ENCODE measurements around the gene VSIR. TPM values are rescaled to one million over a fixed set of nuclear protein-coding genes. Genes with fewer than 3 reads are reported as not detected.

Gene VSIR
- polyA plus RNA-seq, 1 experiment = 169 TPM

DNA sequence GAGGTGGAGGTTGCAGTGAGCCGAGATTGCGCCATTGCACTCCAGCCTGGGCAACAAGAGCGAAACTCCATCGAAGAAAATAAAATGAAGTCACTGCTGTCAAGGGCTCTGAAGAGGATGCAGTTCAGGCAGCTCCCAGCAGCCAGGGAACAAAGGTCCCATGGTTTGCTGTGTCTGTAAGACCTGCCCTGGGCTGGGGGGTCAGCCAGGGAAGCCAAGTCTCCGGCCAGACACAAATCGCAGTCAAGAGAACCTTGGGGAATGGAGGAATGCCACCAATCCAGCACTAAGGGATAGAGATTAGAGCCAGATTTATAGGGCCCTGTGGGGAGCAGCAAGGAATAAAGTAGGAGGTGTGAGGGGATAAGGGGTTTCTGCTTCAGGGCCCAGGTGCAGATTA lies 28.9 kb upstream of the VSIR start:
- ChIA-PET POLR2A (no interaction called here), CTCF (interaction anchor here (1.6 kb wide), 1 partner anchor 10 kb away, joined by 5 read pairs; no protein-coding TSS in a partner anchor)
- TF ChIP-seq, protein P1, sequence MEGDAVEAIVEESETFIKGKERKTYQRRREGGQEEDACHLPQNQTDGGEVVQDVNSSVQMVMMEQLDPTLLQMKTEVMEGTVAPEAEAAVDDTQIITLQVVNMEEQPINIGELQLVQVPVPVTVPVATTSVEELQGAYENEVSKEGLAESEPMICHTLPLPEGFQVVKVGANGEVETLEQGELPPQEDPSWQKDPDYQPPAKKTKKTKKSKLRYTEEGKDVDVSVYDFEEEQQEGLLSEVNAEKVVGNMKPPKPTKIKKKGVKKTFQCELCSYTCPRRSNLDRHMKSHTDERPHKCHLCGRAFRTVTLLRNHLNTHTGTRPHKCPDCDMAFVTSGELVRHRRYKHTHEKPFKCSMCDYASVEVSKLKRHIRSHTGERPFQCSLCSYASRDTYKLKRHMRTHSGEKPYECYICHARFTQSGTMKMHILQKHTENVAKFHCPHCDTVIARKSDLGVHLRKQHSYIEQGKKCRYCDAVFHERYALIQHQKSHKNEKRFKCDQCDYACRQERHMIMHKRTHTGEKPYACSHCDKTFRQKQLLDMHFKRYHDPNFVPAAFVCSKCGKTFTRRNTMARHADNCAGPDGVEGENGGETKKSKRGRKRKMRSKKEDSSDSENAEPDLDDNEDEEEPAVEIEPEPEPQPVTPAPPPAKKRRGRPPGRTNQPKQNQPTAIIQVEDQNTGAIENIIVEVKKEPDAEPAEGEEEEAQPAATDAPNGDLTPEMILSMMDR (IDR thresholded peaks at IDR 0.05; ENCODE audit: insufficient read depth, low read depth, low read length) = no peak
- Histone ChIP-seq H3K4me3 (ENCODE audit: low read depth, low read length) (no peak overlapping the region), H3K36me3 (ENCODE audit: control insufficient read depth, insufficient read depth, low read length) (no peaks in the 10 kb centered on the region), H3K27me3 (ENCODE audit: control insufficient read depth, insufficient read depth, low read length) (peaks cover 10% of the 10 kb centered on the region; the same call in 1 of the 2 replicates)
- no peak for DNase-seq (ENCODE audit: low read depth)

DNA sequence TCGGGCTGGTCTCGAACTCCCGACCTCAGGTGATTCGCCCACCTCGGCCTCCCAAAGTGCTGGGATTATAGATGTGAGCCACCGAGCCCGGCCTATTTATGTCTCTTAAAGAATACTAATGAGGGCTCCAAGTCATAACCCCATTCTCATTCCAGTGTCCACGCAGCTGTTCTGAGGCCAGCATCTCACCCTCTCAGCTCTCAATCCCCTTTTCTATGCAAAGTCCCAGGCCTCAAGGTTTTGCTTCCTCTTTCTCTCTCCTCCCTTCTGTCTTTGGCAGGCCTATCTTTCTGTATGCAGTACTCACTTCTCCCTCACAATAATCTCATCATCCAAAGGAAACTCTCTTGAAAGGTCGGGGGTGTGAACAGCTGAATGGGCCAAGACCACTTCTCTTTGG lies 28.0 kb upstream of the VSIR start:
- DNase-seq (ENCODE audit: low read depth) = no peak
- CTCF ChIA-PET = interaction anchor here (1.6 kb wide), 1 partner anchor 11 kb away, joined by 5 read pairs; no protein-coding TSS in a partner anchor
- POLR2A ChIA-PET = no interaction called here
- no peaks in the 10 kb centered on the region for H3K36me3 ChIP-seq (ENCODE audit: control insufficient read depth, insufficient read depth, low read length)
- no peak overlapping the region for H3K4me3 ChIP-seq (ENCODE audit: low read depth, low read length)
- H3K27me3 ChIP-seq (ENCODE audit: control insufficient read depth, insufficient read depth, low read length) = peaks cover 10% of the 10 kb centered on the region; the same call in 1 of the 2 replicates
- TF ChIP-seq, protein P1 (IDR thresholded peaks at IDR 0.05; ENCODE audit: insufficient read depth, low read depth, low read length) = no peak

DNA sequence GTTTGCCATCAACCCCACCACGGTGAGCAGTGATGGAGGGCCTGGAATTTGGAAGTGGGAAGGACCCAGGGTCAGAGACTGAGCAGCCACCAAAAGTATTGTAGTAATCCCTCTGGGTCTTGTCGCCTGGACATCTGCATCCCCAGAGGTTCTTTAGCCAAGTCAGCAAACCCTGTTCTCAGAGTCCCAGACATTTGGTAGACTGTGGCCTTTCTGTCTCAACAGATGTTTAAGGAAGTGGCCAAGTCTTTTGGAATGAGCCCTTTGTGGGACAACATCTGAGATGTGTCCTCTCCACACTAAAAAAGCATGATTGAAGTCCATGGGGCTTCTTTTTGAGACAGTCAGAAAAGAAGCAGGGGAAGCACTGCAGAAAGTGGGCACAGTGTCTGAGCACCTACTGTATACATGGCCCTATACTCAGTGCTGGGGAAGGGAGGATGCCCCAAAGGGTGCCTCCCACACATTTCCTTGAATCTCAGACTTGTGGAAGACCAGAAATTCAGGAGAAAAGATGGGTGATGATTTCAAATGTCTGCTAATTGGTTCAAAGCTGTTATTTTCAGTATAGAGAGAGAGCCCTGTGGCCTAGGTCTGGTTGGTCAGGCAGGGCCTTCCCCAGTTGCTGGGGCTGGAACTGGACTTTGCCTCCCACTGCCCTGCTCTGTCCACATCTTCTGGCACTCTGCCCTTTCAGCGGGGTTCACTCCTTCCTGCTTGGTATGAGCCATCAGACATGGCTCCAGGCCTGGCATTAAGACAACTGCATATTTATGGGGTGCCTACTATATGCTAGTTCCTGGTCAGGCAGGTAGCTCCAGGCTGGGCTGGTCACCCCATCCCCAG lies 26.5 kb upstream of the VSIR start:
- DNase-seq (ENCODE audit: low read depth) = no peak
- peaks cover 4% of the 10 kb centered on the region; the same call in 1 of the 2 replicates for H3K27me3 ChIP-seq (ENCODE audit: control insufficient read depth, insufficient read depth, low read length)
- ChIA-PET CTCF (interaction anchor here (1.0 kb wide), 1 partner anchor 9 kb away, joined by 3 read pairs; no protein-coding TSS in a partner anchor), POLR2A (no interaction called here)
- H3K4me3 ChIP-seq (ENCODE audit: low read depth, low read length) = no peak overlapping the region
- H3K36me3 ChIP-seq (ENCODE audit: control insufficient read depth, insufficient read depth, low read length) = no peaks in the 10 kb centered on the region
- TF ChIP-seq, protein P1 (IDR thresholded peaks at IDR 0.05; ENCODE audit: insufficient read depth, low read depth, low read length) = no peak

DNA sequence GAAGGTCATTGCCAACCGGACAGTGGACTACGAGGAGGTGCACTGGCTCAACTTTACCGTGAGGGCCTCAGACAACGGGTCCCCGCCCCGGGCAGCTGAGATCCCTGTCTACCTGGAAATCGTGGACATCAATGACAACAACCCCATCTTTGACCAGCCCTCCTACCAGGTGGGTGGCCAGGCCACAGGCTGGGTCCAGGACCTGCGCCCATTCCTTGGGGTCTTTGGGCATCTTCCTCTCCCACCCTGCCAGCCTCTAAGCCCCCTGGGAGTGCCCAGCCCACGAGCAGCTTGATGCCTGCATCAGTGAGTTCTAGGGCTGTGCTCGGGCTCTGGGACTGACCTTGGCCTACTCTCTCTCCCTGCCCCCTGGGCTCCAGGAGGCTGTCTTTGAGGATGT lies 25.8 kb upstream of the VSIR start:
- no peak for DNase-seq (ENCODE audit: low read depth)
- TF ChIP-seq, protein P1 (IDR thresholded peaks at IDR 0.05; ENCODE audit: insufficient read depth, low read depth, low read length) = no peak
- peaks cover 2% of the 10 kb centered on the region; the same call in 1 of the 2 replicates for H3K27me3 ChIP-seq (ENCODE audit: control insufficient read depth, insufficient read depth, low read length)
- ChIA-PET POLR2A (no interaction called here), CTCF (interaction anchor here (0.9 kb wide), 1 partner anchor 13 kb away, joined by 3 read pairs; no protein-coding TSS in a partner anchor)
- no peak overlapping the region for H3K4me3 ChIP-seq (ENCODE audit: low read depth, low read length)
- H3K36me3 ChIP-seq (ENCODE audit: control insufficient read depth, insufficient read depth, low read length) = no peaks in the 10 kb centered on the region

DNA sequence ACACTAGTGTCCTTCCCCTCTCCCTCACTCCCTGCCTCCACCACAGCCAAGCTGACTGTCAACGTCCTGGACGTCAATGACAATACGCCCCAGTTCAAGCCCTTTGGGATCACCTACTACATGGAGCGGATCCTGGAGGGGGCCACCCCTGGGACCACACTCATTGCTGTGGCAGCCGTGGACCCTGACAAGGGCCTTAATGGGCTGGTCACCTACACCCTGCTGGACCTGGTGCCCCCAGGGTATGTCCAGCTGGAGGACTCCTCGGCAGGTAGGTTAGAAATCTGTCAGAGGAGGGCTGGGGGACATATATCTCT lies 24.9 kb upstream of the VSIR start:
- CTCF ChIA-PET = interaction anchor here (0.9 kb wide), 1 partner anchor 13 kb away, joined by 3 read pairs; no protein-coding TSS in a partner anchor
- no peaks in the 10 kb centered on the region for H3K36me3 ChIP-seq (ENCODE audit: control insufficient read depth, insufficient read depth, low read length)
- peaks cover 2% of the 10 kb centered on the region for H3K27me3 ChIP-seq (ENCODE audit: control insufficient read depth, insufficient read depth, low read length)
- POLR2A ChIA-PET = no interaction called here
- no peak for DNase-seq (ENCODE audit: low read depth)
- TF ChIP-seq, protein P1 (IDR thresholded peaks at IDR 0.05; ENCODE audit: insufficient read depth, low read depth, low read length) = no peak
- H3K4me3 ChIP-seq (ENCODE audit: low read depth, low read length) = no peak overlapping the region
